ENCODE measurements around the gene EFNA5. TPM values are rescaled to one million over a fixed set of nuclear protein-coding genes. Genes with fewer than 3 reads are reported as not detected.

EFNA5 gene
- total and polyA plus RNA-seq, 4 donors: 0.14 to 0.93 (median 0.54) TPM

- no peak for TF ChIP-seq REST (IDR thresholded peaks at IDR 0.05)
These were observed 47.1 kb upstream of the EFNA5 start (continued) for GRCh38 chr5:107717816-107718215.

GRCh38 chr5:107713228-107713627 is 42.5 kb upstream of the EFNA5 start:
- 76% methylated on average over 5 of the region's 5 CpGs for WGBS
- no peak overlapping the region for H3K9ac ChIP-seq (ENCODE audit: low read depth in 1 of 2, low read length in 2 of 2)
- H3K9me3 ChIP-seq (ENCODE audit: control insufficient read depth in 4 of 4, low read length in 3 of 4): no peaks in the 10 kb centered on the region
- DNase-seq (ENCODE audit: low spot score): no peak
- no peaks in the 10 kb centered on the region for H3K27me3 ChIP-seq (ENCODE audit: control insufficient read depth in 4 of 4, insufficient read depth in 4 of 4, low read length in 3 of 4)
- no peak for TF ChIP-seq HNF4A (conservative IDR thresholded peaks at IDR 0.05)
- TF ChIP-seq REST (IDR thresholded peaks at IDR 0.05): no peak
- no peak for TF ChIP-seq MAX (IDR thresholded peaks at IDR 0.05)
- TF ChIP-seq FOXA2 (IDR thresholded peaks at IDR 0.05): no peak
- no peak for TF ChIP-seq HNF4G (IDR thresholded peaks at IDR 0.05)
- TF ChIP-seq JUND (IDR thresholded peaks at IDR 0.05): no peak
- TF ChIP-seq EGR1 (IDR thresholded peaks at IDR 0.05; ENCODE audit: low read depth in 2 of 2): no peak
- TF ChIP-seq ZBTB33 (IDR thresholded peaks at IDR 0.05): no peak
- TF ChIP-seq ATF3 (IDR thresholded peaks at IDR 0.05): no peak
- TF ChIP-seq YY1 (IDR thresholded peaks at IDR 0.05): no peak
- no peak for TF ChIP-seq GABPA (IDR thresholded peaks at IDR 0.05 in 1 of 2, conservative IDR thresholded peaks at IDR 0.05 in 1 of 2)
- no peak for TF ChIP-seq NR2F2 (IDR thresholded peaks at IDR 0.05)
- TF ChIP-seq RAD21 (IDR thresholded peaks at IDR 0.05): no peak
- no peak for TF ChIP-seq CTCF (IDR thresholded peaks at IDR 0.05; ENCODE audit: low read depth, low read length, missing input control)
- TF ChIP-seq SP1 (IDR thresholded peaks at IDR 0.05): no peak
- TF ChIP-seq TAF1 (conservative IDR thresholded peaks at IDR 0.05): no peak
- TF ChIP-seq RXRA (IDR thresholded peaks at IDR 0.05): no peak
- TF ChIP-seq FOXA1 (IDR thresholded peaks at IDR 0.05): no peak
- no peak overlapping the region for H3K4me3 ChIP-seq (ENCODE audit: low read depth in 1 of 3, low read length in 3 of 3)
- H3K27ac ChIP-seq (ENCODE audit: low read depth in 1 of 2, low read length in 2 of 2): no peak overlapping the region
- H3K36me3 ChIP-seq (ENCODE audit: control insufficient read depth in 4 of 4, insufficient read depth in 3 of 4, low read depth in 1 of 4, low read length in 3 of 4): no peaks in the 10 kb centered on the region
- H3K4me1 ChIP-seq (ENCODE audit: control insufficient read depth in 4 of 4, insufficient read depth in 4 of 4, low read length in 3 of 4): peaks cover 0 to 1% (median 0%) of the 10 kb centered on the region in 4 donors

All from liver (tissue), 9 donors.